ENCODE data around the gene CAPN14.

DNA sequence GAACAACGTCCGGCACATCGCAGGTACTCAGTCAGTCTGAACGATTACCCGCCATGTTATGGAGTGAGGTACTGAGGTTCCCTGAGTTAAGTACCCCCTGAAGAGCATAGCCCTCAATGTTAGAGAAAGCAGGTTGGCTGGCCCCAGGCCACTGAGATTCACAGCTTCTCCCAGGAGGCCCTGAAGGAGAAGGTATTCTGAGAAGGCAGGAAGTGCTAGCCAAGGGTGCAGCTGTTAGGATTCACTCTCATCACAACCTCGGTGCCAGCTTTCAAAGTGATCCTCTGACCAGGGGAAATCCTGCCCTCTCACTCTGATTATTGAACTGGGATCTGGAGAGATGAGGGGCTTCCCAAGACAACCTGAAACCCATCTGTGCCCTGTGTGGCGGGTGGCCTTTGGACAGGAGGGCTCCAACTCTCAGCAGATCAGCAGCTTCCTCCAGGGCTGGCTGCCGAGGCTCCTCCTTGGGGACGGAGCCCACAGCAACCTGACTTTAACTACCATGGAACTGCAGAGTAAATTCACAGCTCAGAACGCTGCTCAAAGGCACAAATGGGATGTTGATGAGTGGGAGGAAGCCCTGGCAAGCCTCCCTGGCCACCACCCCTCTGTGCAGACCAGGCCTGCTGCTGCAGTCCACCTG, 24.4 kb upstream of the CAPN14 start:
- TF ChIP-seq POLR2AphosphoS5 (IDR thresholded peaks at IDR 0.05; ENCODE audit: low read depth, low read length): no peak
- no peak for TF ChIP-seq TAF1 (IDR thresholded peaks at IDR 0.05; ENCODE audit: borderline replicate concordance, low read depth, low read length)

Data from GM12892 (cell line).